Upper lobe of left lung (tissue), 6 donors: Measurements from ENCODE around the gene TUBGCP2. TPM values are rescaled to one million over a fixed set of nuclear protein-coding genes. Genes with fewer than 3 reads are reported as not detected.
A peak's percentile ranks its signal among the peaks of the same experiment; 100 is the strongest.

Source experiments
- ATAC-seq, 2 donors: fragments of 200-7000 bp; cut with Tn5 transposase; one replicate each; pipeline ENCODE4 v1.9.1; 2022; ENCODE audit warnings: mild to moderate bottlenecking in 2 of 2, moderate library complexity in 2 of 2; ENCODE audit not compliant: low FRiP score in 2 of 2
- DNase-seq, 2 donors: peaks; one replicate each; pipeline ENCODE4 v3.0.0-alpha.2; 2019 to 2020
- H3K27ac ChIP-seq, 4 donors: fragments of 200-600 bp; sonication (generic); one replicate each; pipeline ENCODE4 v1.5.1; 2016 to 2019
- H3K27me3 ChIP-seq, 4 donors: fragments of 200-600 bp; sonication (generic); one replicate each; pipeline ENCODE4 v1.5.1; 2017 to 2019
- H3K36me3 ChIP-seq, 4 donors: fragments of 200-600 bp; sonication (generic); one replicate each; pipeline ENCODE4 v1.5.1; 2016 to 2019
- H3K4me1 ChIP-seq, 4 donors: fragments of 200-600 bp; sonication (generic); one replicate each; pipeline ENCODE4 v1.5.1; 2018 to 2019
- H3K4me3 ChIP-seq, 4 donors: fragments of 200-600 bp; sonication (generic); one replicate each; pipeline ENCODE4 v1.5.1; 2017 to 2019; ENCODE audit warnings: mild to moderate bottlenecking in 2 of 4, moderate library complexity in 1 of 4
- H3K9me3 ChIP-seq, 4 donors: fragments of 200-600 bp; sonication (generic); one replicate each; pipeline ENCODE4 v1.5.1; 2018 to 2019
- EP300 ChIP-seq, 4 donors: sonication (generic); formaldehyde crosslinking; IDR thresholded peaks; one replicate each; pipeline ENCODE4 v1.5.1; 2017; ENCODE audit warnings: antibody characterized with exemption in 4 of 4, control low read depth in 2 of 4
- POLR2A ChIP-seq, 4 donors: fragments of 450-650 bp; IDR thresholded peaks; one replicate each; pipeline ENCODE4 v1.5.1; 2016 to 2017; ENCODE audit warnings: antibody characterized with exemption in 4 of 4, mild to moderate bottlenecking in 2 of 4
- POLR2AphosphoS5 ChIP-seq, 2 donors: sonication (generic); formaldehyde crosslinking; IDR thresholded peaks; one replicate each; pipeline ENCODE4 v1.5.1; 2017; ENCODE audit warnings: antibody characterized with exemption in 2 of 2
- whole genome bisulfite sequencing, 2 donors: methylation state at CpG; one replicate each; pipeline ENCODE4 v1.1.5; 2017 to 2018; 5-methylcytosine and 5-hydroxymethylcytosine counted together
- total RNA-seq, 6 donors: library from RNA; depleted of rRNA in 4 of 6; stranded (reverse); fragments of >200 nt in 4 of 6; gene quantifications; one replicate each; pipeline versions ENCODE4 v1.1.0 to v1.2.1, GENCODE V29; 2016 to 2021
- TF ChIP-seq, protein P1 (sequence below), 6 experiments: fragments of 450-650 bp in 4 of 6; fragments of 200-600 bp in 2 of 6; sonication (generic) in 2 of 6; IDR thresholded peaks; one replicate each; pipeline ENCODE4 v1.5.1; 2016 to 2019; ENCODE audit warnings: antibody characterized with exemption in 6 of 6
- donor health status: DM: no; HTN: no; CAD: no; lungs with moderate emphysema.
- donor health status: DM: no; HTN: yes; CAD: no; lungs with severe emphysema.

The TUBGCP2 gene
- total RNA-seq, 6 donors from 2014 or later = 41.7 to 106 (median 56.3) TPM

DNA sequence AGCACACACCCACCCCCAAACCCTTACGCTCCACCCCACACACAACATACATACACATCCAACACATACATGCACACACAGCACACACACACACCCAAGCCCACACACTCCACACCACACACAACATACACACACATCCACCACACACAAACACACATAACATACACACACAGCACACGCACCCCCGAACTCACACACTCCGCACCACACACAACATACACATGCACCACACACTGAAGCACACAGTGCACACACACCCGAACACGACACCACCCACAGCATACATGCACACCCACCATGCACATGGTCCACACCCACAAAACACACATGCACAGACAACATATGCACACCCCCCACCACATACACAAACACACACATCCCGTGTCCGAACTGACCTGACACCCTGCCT is 40.5 kb upstream of the TUBGCP2 start:
- H3K36me3 ChIP-seq = no peaks in the 10 kb centered on the region
- DNase-seq = no peak
- peaks cover 0 to 15% (median 2%) of the 10 kb centered on the region in 4 donors for H3K27me3 ChIP-seq
- 84 to 87% methylated on average over 8 of the region's 8 CpGs for WGBS, 2 donors
- H3K4me3 ChIP-seq = no peak overlapping the region
- no peak for ATAC-seq
- TF ChIP-seq POLR2A (IDR thresholded peaks at IDR 0.05) = no peak
- no peak for TF ChIP-seq EP300 (IDR thresholded peaks at IDR 0.05)
- no peak for TF ChIP-seq POLR2AphosphoS5 (IDR thresholded peaks at IDR 0.05)
- TF ChIP-seq, protein P1, sequence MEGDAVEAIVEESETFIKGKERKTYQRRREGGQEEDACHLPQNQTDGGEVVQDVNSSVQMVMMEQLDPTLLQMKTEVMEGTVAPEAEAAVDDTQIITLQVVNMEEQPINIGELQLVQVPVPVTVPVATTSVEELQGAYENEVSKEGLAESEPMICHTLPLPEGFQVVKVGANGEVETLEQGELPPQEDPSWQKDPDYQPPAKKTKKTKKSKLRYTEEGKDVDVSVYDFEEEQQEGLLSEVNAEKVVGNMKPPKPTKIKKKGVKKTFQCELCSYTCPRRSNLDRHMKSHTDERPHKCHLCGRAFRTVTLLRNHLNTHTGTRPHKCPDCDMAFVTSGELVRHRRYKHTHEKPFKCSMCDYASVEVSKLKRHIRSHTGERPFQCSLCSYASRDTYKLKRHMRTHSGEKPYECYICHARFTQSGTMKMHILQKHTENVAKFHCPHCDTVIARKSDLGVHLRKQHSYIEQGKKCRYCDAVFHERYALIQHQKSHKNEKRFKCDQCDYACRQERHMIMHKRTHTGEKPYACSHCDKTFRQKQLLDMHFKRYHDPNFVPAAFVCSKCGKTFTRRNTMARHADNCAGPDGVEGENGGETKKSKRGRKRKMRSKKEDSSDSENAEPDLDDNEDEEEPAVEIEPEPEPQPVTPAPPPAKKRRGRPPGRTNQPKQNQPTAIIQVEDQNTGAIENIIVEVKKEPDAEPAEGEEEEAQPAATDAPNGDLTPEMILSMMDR (IDR thresholded peaks at IDR 0.05) = no peak
- no peaks in the 10 kb centered on the region for H3K4me1 ChIP-seq
- H3K9me3 ChIP-seq = no peaks in the 10 kb centered on the region
- no peak overlapping the region for H3K27ac ChIP-seq

DNA sequence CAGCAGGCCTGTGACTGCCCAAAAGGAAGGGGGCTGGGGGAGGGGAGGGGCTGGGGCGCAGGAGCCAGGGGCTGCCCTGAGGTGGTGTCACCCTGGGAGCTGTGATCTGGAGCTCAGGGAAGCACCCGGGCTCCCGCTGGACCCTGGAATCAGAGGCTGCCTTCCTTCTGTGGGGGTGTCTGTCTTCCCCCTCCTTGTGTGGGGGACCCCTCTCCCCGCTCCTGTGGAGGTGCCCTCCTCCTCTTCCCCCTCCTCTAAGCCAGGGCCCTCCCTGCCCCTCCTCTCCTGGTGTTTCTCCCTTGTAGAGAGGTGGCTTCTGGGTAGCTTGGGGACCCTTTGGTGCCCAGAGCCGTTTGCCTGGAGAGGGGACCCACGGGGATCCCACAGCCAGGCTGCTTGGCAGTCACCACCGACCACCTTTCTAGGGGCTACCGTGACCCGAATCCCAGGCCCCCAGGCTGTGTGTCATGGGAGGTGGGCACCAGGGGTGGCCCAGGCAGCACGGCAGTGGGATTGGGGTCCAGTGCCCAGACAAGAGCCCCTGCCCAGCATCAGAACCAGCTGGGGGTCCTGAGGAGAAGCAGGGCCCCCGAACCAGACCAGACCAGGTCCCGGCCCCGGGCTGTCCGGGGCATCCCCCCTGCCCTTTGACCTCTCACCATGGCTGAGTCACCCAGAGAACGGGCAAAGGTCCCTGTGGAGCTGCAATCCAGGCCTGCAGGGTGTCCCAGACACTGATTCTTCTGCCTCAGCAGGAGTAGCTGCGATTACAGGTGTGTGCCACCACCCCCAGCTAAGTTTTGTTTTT is 39.2 kb upstream of the TUBGCP2 start:
- ATAC-seq = no peak
- peaks cover 0 to 15% (median 2%) of the 10 kb centered on the region in 4 donors for H3K27me3 ChIP-seq
- no peaks in the 10 kb centered on the region for H3K9me3 ChIP-seq
- H3K4me1 ChIP-seq = no peaks in the 10 kb centered on the region
- H3K4me3 ChIP-seq = no peak overlapping the region
- WGBS, 2 donors = 41 to 61% methylated on average over 6 to 9 of the region's 16 CpGs
- H3K27ac ChIP-seq = no peak overlapping the region
- peak in 1 of 2 donors; percentile 71 for DNase-seq
- no peaks in the 10 kb centered on the region for H3K36me3 ChIP-seq
- TF ChIP-seq, protein P1 (IDR thresholded peaks at IDR 0.05) = no peak
- TF ChIP-seq POLR2AphosphoS5 (IDR thresholded peaks at IDR 0.05) = no peak
- TF ChIP-seq POLR2A (IDR thresholded peaks at IDR 0.05) = no peak
- TF ChIP-seq EP300 (IDR thresholded peaks at IDR 0.05) = no peak

DNA sequence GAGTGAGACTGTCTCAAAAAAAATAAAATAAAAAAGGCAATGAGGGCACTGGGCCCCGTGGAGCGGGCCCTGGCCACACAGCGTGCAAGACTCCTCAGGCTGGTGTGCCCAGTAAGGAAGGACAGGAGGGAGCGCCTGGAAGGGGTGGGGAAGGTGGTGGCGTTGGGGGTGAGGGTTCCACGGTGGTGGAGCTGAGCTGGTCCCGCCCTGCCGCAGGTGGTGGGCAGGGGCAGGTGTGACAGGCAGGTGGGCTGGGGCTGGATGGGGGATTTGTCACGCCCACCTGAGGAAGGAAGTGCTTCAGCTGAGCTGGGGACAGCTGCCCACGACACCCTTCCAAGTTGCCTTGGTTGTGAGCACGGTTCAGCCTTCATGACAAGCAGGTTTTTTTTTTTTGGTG is 37.7 kb upstream of the TUBGCP2 start:
- Histone ChIP-seq H3K27ac (no peak overlapping the region), H3K27me3 (peaks cover 0 to 15% (median 2%) of the 10 kb centered on the region in 4 donors), H3K4me3 (no peak overlapping the region), H3K4me1 (no peaks in the 10 kb centered on the region), H3K9me3 (no peaks in the 10 kb centered on the region), H3K36me3 (no peaks in the 10 kb centered on the region)
- TF ChIP-seq POLR2A (IDR thresholded peaks at IDR 0.05) (no peak), EP300 (IDR thresholded peaks at IDR 0.05) (no peak), POLR2AphosphoS5 (IDR thresholded peaks at IDR 0.05) (no peak)
- TF ChIP-seq, protein P1 (IDR thresholded peaks at IDR 0.05) = no peak
- WGBS, 2 donors = 50 to 53% methylated on average over 11 of the region's 11 CpGs
- peak in 1 of 2 donors; percentile 67 for DNase-seq
- ATAC-seq = no peak

DNA sequence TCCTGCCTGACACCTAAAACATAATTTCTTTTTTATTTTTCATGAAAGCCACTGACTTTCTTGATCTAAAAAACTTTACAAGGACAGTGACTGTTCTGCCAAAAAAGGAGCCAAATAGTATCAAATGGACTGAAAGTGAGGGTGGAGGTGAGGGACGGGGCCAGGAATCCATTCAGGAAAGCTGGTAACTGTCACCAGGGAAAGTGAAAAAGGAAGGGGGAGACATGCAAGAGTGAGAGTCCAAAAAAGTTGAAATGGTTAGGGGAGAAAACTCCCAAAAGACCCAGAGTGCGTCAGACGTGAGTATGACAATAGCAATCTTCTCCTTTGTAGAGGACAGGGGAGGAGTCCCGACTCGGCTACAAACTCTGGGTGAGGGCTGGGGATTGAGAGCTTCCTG is 35.6 kb upstream of the TUBGCP2 start:
- Histone ChIP-seq H3K4me3 (no peak overlapping the region), H3K9me3 (no peaks in the 10 kb centered on the region), H3K4me1 (no peaks in the 10 kb centered on the region), H3K27ac (no peak overlapping the region), H3K27me3 (peaks cover 0 to 15% (median 2%) of the 10 kb centered on the region in 4 donors), H3K36me3 (no peaks in the 10 kb centered on the region)
- no peak for ATAC-seq
- TF ChIP-seq, protein P1 (IDR thresholded peaks at IDR 0.05) = no peak
- TF ChIP-seq POLR2A (IDR thresholded peaks at IDR 0.05) (no peak), POLR2AphosphoS5 (IDR thresholded peaks at IDR 0.05) (no peak), EP300 (IDR thresholded peaks at IDR 0.05) (no peak)
- no peak for DNase-seq
- 66 to 72% methylated on average over 5 of the region's 5 CpGs for WGBS, 2 donors
